Measurements from ENCODE around the gene CCDC43. TPM values are rescaled to one million over a fixed set of nuclear protein-coding genes. Genes with fewer than 3 reads are reported as not detected.

The CCDC43 gene
- total RNA-seq, 1 experiment from 2014 or later: 48.4 TPM

DNA sequence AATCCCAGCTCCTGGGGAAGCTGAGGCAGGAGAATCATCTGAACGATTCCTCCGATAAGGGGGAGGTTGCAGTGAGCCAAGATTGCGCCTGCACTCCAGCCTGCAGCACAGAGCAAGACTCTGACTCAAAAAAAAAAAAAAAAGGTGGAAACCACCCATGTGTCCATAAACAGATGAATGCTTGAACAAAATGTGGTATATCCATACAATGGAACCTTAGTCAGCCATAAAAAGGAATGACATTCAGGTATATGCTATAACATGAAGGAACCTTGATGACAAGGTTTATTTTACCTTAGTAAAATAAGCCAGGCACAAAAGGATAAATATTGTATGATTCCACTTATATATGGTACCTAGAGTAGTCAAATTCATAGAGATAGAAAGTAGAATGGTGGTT lies 36.2 kb downstream of the CCDC43 start:
- H3K9me3 Mint-ChIP-seq (ENCODE audit: low read depth, unreplicated experiment): no peaks in the 10 kb centered on the region
- TF ChIP-seq, protein P1, sequence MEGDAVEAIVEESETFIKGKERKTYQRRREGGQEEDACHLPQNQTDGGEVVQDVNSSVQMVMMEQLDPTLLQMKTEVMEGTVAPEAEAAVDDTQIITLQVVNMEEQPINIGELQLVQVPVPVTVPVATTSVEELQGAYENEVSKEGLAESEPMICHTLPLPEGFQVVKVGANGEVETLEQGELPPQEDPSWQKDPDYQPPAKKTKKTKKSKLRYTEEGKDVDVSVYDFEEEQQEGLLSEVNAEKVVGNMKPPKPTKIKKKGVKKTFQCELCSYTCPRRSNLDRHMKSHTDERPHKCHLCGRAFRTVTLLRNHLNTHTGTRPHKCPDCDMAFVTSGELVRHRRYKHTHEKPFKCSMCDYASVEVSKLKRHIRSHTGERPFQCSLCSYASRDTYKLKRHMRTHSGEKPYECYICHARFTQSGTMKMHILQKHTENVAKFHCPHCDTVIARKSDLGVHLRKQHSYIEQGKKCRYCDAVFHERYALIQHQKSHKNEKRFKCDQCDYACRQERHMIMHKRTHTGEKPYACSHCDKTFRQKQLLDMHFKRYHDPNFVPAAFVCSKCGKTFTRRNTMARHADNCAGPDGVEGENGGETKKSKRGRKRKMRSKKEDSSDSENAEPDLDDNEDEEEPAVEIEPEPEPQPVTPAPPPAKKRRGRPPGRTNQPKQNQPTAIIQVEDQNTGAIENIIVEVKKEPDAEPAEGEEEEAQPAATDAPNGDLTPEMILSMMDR (IDR thresholded peaks at IDR 0.05; ENCODE audit: unreplicated experiment): no peak
- no peaks in the 10 kb centered on the region for H3K4me1 Mint-ChIP-seq (ENCODE audit: low read depth, unreplicated experiment)
- H3K36me3 Mint-ChIP-seq (ENCODE audit: insufficient read depth, unreplicated experiment): peaks cover 8% of the 10 kb centered on the region
- peaks cover 26% of the 10 kb centered on the region for H3K27me3 Mint-ChIP-seq (ENCODE audit: unreplicated experiment)
- intact Hi-C loops (cut with micrococcal nuclease; ENCODE audit: unreplicated experiment): no loop called here
- H3K4me3 Mint-ChIP-seq (ENCODE audit: low read depth, unreplicated experiment): no peak overlapping the region
- CTCF ChIA-PET: interaction anchor here (1.0 kb wide), 1 partner anchor 10 kb away, joined by 6 read pairs; no protein-coding TSS in a partner anchor
- no TSS peak for BruUV-seq (replicated peaks)
- H3K27ac Mint-ChIP-seq (ENCODE audit: unreplicated experiment): no peak overlapping the region
- no peak for DNase-seq

DNA sequence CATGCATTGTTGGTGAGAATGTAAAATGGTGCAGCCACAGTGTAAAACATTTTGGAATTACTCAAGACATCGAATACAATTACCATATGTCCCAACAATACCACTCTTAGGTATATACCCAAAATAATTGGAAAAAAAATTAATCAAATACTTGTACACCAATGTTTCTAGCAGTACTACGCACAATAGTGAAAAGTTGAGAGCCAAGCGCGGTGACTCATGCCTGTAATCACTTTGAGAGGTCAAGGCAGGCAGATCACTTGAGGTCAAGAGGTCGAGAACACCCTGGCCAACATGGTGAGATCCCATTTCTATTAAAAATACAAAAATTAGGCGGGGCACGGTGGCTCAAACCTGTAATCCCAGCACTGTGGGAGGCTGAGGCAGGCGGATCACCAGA lies 36.8 kb downstream of the CCDC43 start:
- intact Hi-C loops (cut with micrococcal nuclease; ENCODE audit: unreplicated experiment): no loop called here
- no TSS peak for BruUV-seq (replicated peaks)
- no peaks in the 10 kb centered on the region for H3K9me3 Mint-ChIP-seq (ENCODE audit: low read depth, unreplicated experiment)
- no peak overlapping the region for H3K27ac Mint-ChIP-seq (ENCODE audit: unreplicated experiment)
- TF ChIP-seq, protein P1 (IDR thresholded peaks at IDR 0.05; ENCODE audit: unreplicated experiment): no peak
- H3K27me3 Mint-ChIP-seq (ENCODE audit: unreplicated experiment): peaks cover 31% of the 10 kb centered on the region
- DNase-seq: no peak
- no peaks in the 10 kb centered on the region for H3K4me1 Mint-ChIP-seq (ENCODE audit: low read depth, unreplicated experiment)
- H3K4me3 Mint-ChIP-seq (ENCODE audit: low read depth, unreplicated experiment): no peak overlapping the region
- CTCF ChIA-PET: no interaction called here
- peaks cover 8% of the 10 kb centered on the region for H3K36me3 Mint-ChIP-seq (ENCODE audit: insufficient read depth, unreplicated experiment)

DNA sequence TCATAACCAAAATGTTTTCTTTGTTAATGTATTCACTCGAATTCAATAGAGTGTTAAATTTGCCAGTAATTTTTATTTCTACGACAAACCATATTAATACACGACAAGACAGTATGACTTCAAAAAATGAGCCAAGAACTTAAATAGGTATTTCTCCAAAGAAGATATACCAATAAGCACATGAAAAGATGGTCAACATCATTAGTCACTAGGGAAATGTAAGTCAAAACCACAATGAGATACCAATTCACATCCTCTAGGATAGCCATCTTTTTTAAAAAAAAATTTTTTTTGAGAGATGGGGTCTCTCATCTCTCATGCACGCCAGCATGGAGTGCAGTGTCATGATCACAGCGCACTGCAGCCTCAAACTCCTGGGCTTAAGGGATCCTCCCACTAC lies 38.3 kb downstream of the CCDC43 start:
- intact Hi-C loops (cut with micrococcal nuclease; ENCODE audit: unreplicated experiment): no loop called here
- TF ChIP-seq, protein P1 (IDR thresholded peaks at IDR 0.05; ENCODE audit: unreplicated experiment): no peak
- CTCF ChIA-PET: no interaction called here
- DNase-seq: no peak
- peaks cover 7% of the 10 kb centered on the region for H3K36me3 Mint-ChIP-seq (ENCODE audit: insufficient read depth, unreplicated experiment)
- no peak overlapping the region for H3K4me3 Mint-ChIP-seq (ENCODE audit: low read depth, unreplicated experiment)
- no TSS peak for BruUV-seq (replicated peaks)
- H3K4me1 Mint-ChIP-seq (ENCODE audit: low read depth, unreplicated experiment): no peaks in the 10 kb centered on the region
- H3K27ac Mint-ChIP-seq (ENCODE audit: unreplicated experiment): no peak overlapping the region
- no peaks in the 10 kb centered on the region for H3K9me3 Mint-ChIP-seq (ENCODE audit: low read depth, unreplicated experiment)
- peaks cover 31% of the 10 kb centered on the region for H3K27me3 Mint-ChIP-seq (ENCODE audit: unreplicated experiment)

DNA sequence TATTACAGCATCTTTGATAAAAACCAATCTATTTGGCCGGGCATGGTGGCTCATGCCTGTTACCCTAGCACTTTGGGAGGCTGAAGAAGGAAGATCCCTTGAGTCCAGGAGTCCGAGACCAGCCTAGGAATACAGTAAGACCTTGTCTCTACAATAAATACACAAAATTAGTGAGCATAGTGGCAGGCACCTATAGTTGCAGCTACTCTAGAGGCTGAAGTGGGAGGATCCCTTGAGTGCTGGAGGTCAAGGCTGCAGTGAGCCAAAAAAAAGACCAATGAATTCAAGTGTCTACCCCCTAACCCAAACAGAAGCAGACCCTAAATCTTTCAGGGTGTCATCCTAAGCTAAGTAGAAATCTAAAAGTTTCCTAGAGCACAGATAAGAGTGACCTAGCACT lies 40.6 kb downstream of the CCDC43 start:
- Mint-ChIP-seq H3K4me1 (ENCODE audit: low read depth, unreplicated experiment) (no peaks in the 10 kb centered on the region), H3K27me3 (ENCODE audit: unreplicated experiment) (peaks cover 43% of the 10 kb centered on the region), H3K27ac (ENCODE audit: unreplicated experiment) (no peak overlapping the region), H3K9me3 (ENCODE audit: low read depth, unreplicated experiment) (no peaks in the 10 kb centered on the region), H3K36me3 (ENCODE audit: insufficient read depth, unreplicated experiment) (no peaks in the 10 kb centered on the region), H3K4me3 (ENCODE audit: low read depth, unreplicated experiment) (no peak overlapping the region)
- intact Hi-C loops (cut with micrococcal nuclease; ENCODE audit: unreplicated experiment): no loop called here
- DNase-seq: no peak
- TF ChIP-seq, protein P1 (IDR thresholded peaks at IDR 0.05; ENCODE audit: unreplicated experiment): no peak
- CTCF ChIA-PET: interaction anchor here (1.0 to 1.1 kb wide), 2 partner anchors 9 to 62 kb away, joined by 3 read pairs; no protein-coding TSS in a partner anchor
- BruUV-seq (replicated peaks): no TSS peak
